Measurements from ENCODE around the gene GALNT6.
"Not testable (repeated sequence)": the region's sequence is repeated elsewhere in the genome, so short reads cannot be mapped to it uniquely, and the experiment has no call there.

Gene GALNT6

GRCh38 chr12:51346581-51346980, 44.6 kb downstream of the GALNT6 start, which contains the start of gene CELA1:
Gene CELA1 (minus strand): TSS chr12:51346679. CDS start chr12:51346638, 41 bp downstream.
- FAIRE-seq = no peak
- TF ChIP-seq POLR2A (IDR thresholded peaks at IDR 0.05; ENCODE audit: low read depth, low read length) = no peak
- DNase-seq (ENCODE audit: insufficient read length, low spot score) = no peak

DNA sequence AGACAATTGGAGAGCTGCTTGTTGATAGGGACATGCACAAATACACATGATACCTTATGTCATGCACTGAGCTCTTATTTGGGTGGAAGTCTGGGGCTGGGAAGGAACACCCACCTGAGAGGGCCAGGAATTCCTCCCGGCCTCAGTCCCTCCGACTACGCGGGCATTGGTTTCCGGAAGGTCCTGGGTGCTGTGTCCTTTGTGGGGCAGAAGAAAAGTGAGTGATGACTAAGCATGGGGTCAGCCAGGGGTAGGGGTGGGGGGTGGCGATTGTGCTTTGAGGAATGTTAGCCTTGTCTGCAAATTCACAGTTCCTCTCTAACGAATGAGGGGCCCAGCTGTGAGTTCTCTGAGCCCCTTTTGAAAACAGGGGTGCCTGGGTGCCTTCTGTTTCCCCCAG, 45.5 kb downstream of the GALNT6 start:
- no peak for FAIRE-seq
- DNase-seq (ENCODE audit: insufficient read length, low spot score) = no peak
- TF ChIP-seq POLR2A (IDR thresholded peaks at IDR 0.05; ENCODE audit: low read depth, low read length) = no peak

DNA sequence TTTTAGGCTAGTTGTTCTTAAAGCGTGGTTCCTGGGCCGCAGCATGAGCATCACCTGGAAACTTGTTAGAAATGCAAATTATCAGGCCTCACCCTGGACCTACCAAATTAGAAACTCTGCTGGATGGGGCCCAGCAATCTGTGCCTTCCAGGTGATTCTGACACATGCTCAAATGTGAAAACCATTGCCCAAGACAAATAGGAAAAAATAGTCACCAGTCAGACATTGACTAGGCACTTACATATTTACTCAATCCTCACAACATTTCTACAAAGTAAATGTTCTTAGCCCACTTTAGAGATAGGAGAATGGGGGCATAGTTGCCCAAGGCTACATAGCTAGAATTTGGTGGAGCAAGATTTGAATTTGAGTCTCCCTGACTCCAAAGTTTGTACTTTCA, 48.0 kb downstream of the GALNT6 start:
- DNase-seq (ENCODE audit: insufficient read length, low spot score) = no peak
- no peak for TF ChIP-seq POLR2A (IDR thresholded peaks at IDR 0.05; ENCODE audit: low read depth, low read length)
- FAIRE-seq = no peak

DNA sequence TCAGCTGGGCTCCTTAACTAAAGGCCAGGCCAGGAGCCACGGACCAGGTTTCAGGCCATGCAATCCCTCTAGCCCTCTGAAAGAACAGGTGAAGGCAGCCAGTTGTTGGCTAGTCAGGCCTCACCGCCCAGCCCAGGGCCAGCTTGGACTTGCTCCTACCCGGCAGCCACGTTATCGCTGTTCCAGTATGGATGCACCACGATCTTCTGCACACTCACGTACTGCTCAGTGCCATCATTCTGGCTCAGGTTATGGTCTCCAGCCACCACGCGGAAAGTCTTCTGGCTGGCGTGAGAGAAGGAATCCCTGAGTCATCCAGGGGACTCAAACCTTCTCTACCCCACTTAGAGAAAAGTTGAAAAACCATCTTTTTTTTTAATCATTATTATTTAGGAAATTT, 48.8 kb downstream of the GALNT6 start:
- TF ChIP-seq POLR2A (IDR thresholded peaks at IDR 0.05; ENCODE audit: low read depth, low read length) = no peak
- DNase-seq (ENCODE audit: insufficient read length, low spot score) (no peak), FAIRE-seq (no peak)

DNA sequence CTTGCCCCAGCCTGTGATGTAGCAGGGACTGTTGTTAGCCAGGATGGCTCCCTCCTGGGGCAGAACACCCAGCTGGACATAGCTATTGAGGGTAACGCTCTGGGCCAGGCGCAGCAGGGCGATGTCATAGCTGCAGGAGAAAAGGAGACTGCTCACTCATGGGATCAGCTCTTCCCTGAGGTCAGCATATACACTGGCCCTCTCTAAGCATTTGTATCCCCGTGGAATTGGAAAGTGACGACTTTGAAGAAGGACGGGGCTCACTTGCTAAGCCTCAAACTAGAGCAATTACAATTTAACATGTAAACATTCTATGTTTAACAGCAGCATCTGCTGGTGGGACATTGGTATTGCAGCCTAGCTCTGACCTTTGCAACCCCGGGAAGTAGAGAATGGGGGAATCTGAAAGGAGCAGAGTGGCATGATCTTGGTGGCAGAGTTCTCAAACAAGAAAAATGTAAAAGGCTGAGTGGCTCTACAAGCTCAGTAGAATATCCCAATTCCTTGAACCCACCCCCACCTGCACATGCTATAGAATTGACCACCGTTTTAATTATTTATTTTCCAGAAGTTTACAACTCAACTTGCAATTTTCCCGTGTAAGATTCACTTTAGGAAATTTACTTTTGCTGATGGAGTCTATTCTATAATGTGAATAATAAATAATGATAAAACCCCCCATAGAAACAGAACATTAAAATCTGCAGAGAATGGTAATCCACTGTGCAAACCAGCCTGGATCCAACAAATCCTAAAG, 49.8 kb downstream of the GALNT6 start:
- TF ChIP-seq POLR2A (IDR thresholded peaks at IDR 0.05; ENCODE audit: low read depth, low read length) = no peak
- FAIRE-seq = peak; percentile 62
- DNase-seq (ENCODE audit: insufficient read length, low spot score) = peak; percentile 61

- no peak for TF ChIP-seq POLR2A (IDR thresholded peaks at IDR 0.05; ENCODE audit: low read depth, low read length)
- no peak for DNase-seq (ENCODE audit: insufficient read length, low spot score)
- FAIRE-seq = no peak
Observed at GRCh38 chr12:51339750-51340149, 51.5 kb downstream of the GALNT6 start.

- DNase-seq (ENCODE audit: insufficient read length, low spot score); FAIRE-seq: not testable (repeated sequence)
Observed at GRCh38 chr12:51337336-51337735, 53.9 kb downstream of the GALNT6 start.

DNA sequence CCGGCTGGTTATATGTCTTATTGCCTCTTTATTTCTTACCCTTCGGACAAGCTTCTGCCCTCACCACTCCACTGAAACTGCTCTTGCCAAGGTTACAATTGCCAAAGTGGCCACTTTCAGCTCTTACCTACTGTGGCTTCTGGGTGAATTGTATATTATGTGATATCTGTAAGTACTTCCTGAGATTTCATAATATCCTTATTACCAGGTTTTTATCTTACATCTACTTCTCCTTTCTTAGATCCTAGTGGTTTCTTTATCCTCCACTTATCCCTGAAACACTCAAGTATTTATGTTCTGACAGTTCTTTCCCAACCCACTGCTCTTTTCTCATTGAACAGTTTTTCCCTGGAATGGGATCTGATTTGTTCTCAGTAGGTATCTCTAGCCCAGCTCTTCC, 55.3 kb downstream of the GALNT6 start:
- DNase-seq (ENCODE audit: insufficient read length, low spot score) = no peak
- TF ChIP-seq POLR2A (IDR thresholded peaks at IDR 0.05; ENCODE audit: low read depth, low read length) = no peak

DNA sequence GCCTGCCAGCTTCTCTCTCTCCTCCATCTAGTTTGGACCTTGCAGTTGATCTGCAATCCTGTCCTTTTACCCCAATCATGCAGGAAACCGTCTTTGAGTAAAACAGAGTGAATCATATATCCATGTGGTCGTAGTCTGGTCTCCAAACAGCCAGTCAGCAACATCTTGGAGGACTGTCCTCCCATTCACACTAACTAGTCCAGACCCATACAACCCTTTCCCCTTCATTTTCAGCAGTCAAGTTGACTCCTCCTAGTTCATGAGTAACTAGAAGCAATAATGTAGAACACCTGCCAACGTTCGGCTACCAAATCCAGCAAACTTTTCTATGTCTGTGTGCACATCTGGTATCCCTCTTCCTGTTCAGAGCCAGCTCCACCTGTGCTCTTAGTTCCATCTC, 56.4 kb downstream of the GALNT6 start:
- no peak for TF ChIP-seq POLR2A (IDR thresholded peaks at IDR 0.05; ENCODE audit: low read depth, low read length)
- DNase-seq (ENCODE audit: insufficient read length, low spot score) = no peak
- FAIRE-seq = no peak

More for the DNA sequence above, 55.3 kb downstream of the GALNT6 start:
- no peak for FAIRE-seq

GRCh38 chr12:51333536-51333935, 57.7 kb downstream of the GALNT6 start:
- no peak for FAIRE-seq
- TF ChIP-seq POLR2A (IDR thresholded peaks at IDR 0.05; ENCODE audit: low read depth, low read length) = no peak

DNA sequence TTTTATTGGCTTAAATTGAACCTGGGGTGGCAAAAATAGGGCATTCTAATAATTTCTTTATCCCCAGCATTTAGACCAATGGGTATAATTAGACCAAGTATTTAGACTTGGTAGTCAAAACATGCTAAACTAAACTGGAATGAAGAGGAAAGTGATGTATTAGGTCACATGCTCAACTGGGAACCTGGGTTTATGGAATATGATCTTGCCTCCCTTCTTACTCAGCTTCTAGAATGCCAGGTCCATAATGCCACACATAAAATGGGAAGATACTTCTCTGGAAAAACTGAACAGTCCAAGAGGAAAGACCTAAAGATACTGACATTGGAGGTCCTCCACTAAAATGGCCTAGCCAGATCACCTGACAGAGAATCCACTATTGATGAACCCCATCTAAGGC, 61.0 kb downstream of the GALNT6 start:
- FAIRE-seq = no peak
- DNase-seq (ENCODE audit: insufficient read length, low spot score) = no peak
- no peak for TF ChIP-seq POLR2A (IDR thresholded peaks at IDR 0.05; ENCODE audit: low read depth, low read length)

More at GRCh38 chr12:51333536-51333935, 57.7 kb downstream of the GALNT6 start:
- no peak for DNase-seq (ENCODE audit: insufficient read length, low spot score)

DNA sequence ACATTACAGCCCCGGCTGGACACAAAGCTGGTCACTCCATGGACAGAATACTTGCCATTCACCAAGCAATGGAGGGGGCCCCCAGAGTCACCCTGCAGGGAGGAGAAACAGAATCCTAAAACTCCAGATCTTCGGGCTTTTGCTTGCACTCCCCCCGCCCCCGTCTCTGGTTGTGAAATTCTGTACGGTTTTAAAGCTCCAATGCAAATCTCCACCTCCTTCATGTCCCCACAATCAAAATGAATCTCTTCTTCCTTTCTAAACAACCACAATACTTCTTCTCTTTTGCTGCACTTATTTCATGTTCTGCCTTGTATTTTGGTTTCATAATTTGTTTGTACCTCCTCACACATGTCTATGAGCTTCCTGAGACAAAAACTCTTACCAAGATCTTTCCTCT, 61.5 kb downstream of the GALNT6 start:
- DNase-seq (ENCODE audit: insufficient read length, low spot score) = no peak
- no peak for FAIRE-seq
- TF ChIP-seq POLR2A (IDR thresholded peaks at IDR 0.05; ENCODE audit: low read depth, low read length) = no peak

- no peak for TF ChIP-seq POLR2A (IDR thresholded peaks at IDR 0.05; ENCODE audit: low read depth, low read length)
- no peak for DNase-seq (ENCODE audit: insufficient read length, low spot score)
- no peak for FAIRE-seq
Observed at GRCh38 chr12:51328587-51328986, 62.6 kb downstream of the GALNT6 start.

DNA sequence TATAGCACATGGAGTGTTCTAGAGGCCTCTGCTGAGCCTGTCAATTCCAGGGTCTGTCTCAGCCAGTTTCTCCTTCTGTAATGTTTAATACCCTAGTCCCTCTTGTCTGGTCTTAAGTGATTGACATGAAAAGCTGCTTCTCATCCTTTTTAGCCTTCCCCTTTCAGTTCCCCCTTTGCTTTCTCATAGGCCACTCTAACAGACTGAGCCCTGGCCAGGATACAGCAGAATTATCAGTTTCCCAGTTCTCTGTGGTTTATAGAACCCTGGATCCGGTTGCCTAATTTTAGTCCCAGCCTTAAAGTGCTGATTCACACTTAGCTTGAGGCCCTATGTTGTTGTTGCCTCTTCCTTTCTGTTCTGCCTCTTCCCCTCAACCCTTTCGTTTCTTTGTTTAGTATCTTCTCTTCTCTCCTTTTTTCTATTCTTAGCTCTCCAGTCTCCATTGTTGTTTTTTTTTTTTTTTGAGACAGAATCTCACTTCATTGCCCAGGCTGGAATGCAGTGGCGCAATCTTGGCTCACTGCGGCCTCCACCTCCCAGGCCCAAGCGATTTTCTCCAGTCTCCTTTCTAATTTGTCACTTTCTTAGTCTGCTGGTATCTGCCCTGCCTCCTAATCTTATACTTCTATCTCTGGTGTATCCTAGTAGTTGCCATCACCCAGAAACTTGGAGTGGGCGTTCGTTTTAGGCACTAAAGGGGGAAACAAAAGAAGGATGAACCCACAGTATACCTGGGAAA, 64.3 kb downstream of the GALNT6 start:
- DNase-seq (ENCODE audit: insufficient read length, low spot score) = peak; percentile 27
- no peak for FAIRE-seq
- TF ChIP-seq POLR2A (IDR thresholded peaks at IDR 0.05; ENCODE audit: low read depth, low read length) = no peak

DNA sequence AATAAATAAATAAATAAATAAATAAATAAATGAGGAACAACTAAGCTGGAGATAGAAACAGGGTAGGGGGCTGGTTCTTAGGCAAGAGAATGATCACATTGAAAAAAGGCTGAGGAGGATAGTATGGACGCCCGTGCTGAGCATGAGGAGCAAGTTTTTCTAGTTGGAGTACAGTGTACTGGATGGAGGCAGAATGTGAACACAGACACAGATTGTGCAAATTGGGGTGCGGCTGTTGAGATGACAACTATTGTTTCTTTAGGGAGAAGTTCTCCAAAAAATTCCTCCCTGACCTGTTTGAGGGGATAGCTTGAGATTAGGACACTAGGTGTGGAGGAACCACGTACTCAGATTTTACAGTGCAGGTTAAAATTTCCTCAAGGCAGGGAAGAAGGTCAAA, 66.3 kb downstream of the GALNT6 start:
- no peak for TF ChIP-seq POLR2A (IDR thresholded peaks at IDR 0.05; ENCODE audit: low read depth, low read length)
- no peak for DNase-seq (ENCODE audit: insufficient read length, low spot score)
- no peak for FAIRE-seq

Measured in H54 (cell line).